ENCODE results near the gene CHSY3.

Gene CHSY3

GRCh38 chr5:129945774-129946270 lies 41.6 kb downstream of the CHSY3 start:
- no peak for DNase-seq (ENCODE audit: low read depth)

GRCh38 chr5:129951039-129951438 lies 46.8 kb downstream of the CHSY3 start:
- DNase-seq (ENCODE audit: low read depth), result no peak

- no peak for DNase-seq (ENCODE audit: low read depth)
Observed at GRCh38 chr5:129958581-129958980, 54.3 kb downstream of the CHSY3 start.

GRCh38 chr5:129960831-129961230 lies 56.6 kb downstream of the CHSY3 start:
- DNase-seq (ENCODE audit: low read depth), result no peak

GRCh38 chr5:129962506-129962905 lies 58.2 kb downstream of the CHSY3 start:
- no peak for DNase-seq (ENCODE audit: low read depth)

- no peak for DNase-seq (ENCODE audit: low read depth)
Observed at GRCh38 chr5:129963359-129963758, 59.1 kb downstream of the CHSY3 start.

- DNase-seq (ENCODE audit: low read depth), result no peak
Observed at GRCh38 chr5:129966071-129966470, 61.8 kb downstream of the CHSY3 start.

GRCh38 chr5:129971714-129972113 lies 67.4 kb downstream of the CHSY3 start:
- DNase-seq (ENCODE audit: low read depth), result no peak

GRCh38 chr5:129972465-129973141 lies 68.3 kb downstream of the CHSY3 start:
- no peak for DNase-seq (ENCODE audit: low read depth)

GRCh38 chr5:129973716-129974426 lies 69.6 kb downstream of the CHSY3 start:
- DNase-seq (ENCODE audit: low read depth), result no peak

- no peak for DNase-seq (ENCODE audit: low read depth)
Observed at GRCh38 chr5:129977810-129978209, 73.5 kb downstream of the CHSY3 start.

- DNase-seq (ENCODE audit: low read depth), result no peak
Observed at GRCh38 chr5:129978270-129978669, 74.0 kb downstream of the CHSY3 start.

GRCh38 chr5:129988453-129988852 lies 84.2 kb downstream of the CHSY3 start:
- no peak for DNase-seq (ENCODE audit: low read depth)

- no peak for DNase-seq (ENCODE audit: low read depth)
Observed at GRCh38 chr5:129991780-129992179, 87.5 kb downstream of the CHSY3 start.

- no peak for DNase-seq (ENCODE audit: low read depth)
Observed at GRCh38 chr5:129996896-129997295, 92.6 kb downstream of the CHSY3 start.

- DNase-seq (ENCODE audit: low read depth), result no peak
Observed at GRCh38 chr5:130000460-130000859, 96.2 kb downstream of the CHSY3 start.

GRCh38 chr5:130002183-130002582 lies 97.9 kb downstream of the CHSY3 start:
- DNase-seq (ENCODE audit: low read depth), result no peak

- DNase-seq (ENCODE audit: low read depth), result no peak
Observed at GRCh38 chr5:130002876-130003275, 98.6 kb downstream of the CHSY3 start.

- no peak for DNase-seq (ENCODE audit: low read depth)
Observed at GRCh38 chr5:130011986-130012385, 107.7 kb downstream of the CHSY3 start.

GRCh38 chr5:130017173-130017572 lies 112.9 kb downstream of the CHSY3 start:
- no peak for DNase-seq (ENCODE audit: low read depth)

GRCh38 chr5:130018641-130019040 lies 114.4 kb downstream of the CHSY3 start:
- no peak for DNase-seq (ENCODE audit: low read depth)

GRCh38 chr5:130021000-130021399 lies 116.7 kb downstream of the CHSY3 start:
- DNase-seq (ENCODE audit: low read depth), result no peak

- no peak for DNase-seq (ENCODE audit: low read depth)
Observed at GRCh38 chr5:130021876-130022275, 117.6 kb downstream of the CHSY3 start.

GRCh38 chr5:130023604-130024003 lies 119.3 kb downstream of the CHSY3 start:
- no peak for DNase-seq (ENCODE audit: low read depth)
